ENCODE results near the gene SIX2. TPM values are rescaled to one million over a fixed set of nuclear protein-coding genes. Genes with fewer than 3 reads are reported as not detected.

SIX2 gene
- total and polyA plus RNA-seq, 4 donors: not detected

- Histone ChIP-seq H3K36me3 (ENCODE audit: control insufficient read depth in 4 of 4, insufficient read depth in 3 of 4, low read depth in 1 of 4, low read length in 3 of 4) (no peaks in the 10 kb centered on the region), H3K4me1 (ENCODE audit: control insufficient read depth in 4 of 4, insufficient read depth in 4 of 4, low read length in 3 of 4) (no peaks in the 10 kb centered on the region), H3K9me3 (ENCODE audit: control insufficient read depth in 4 of 4, low read length in 3 of 4) (no peaks in the 10 kb centered on the region), H3K27me3 (ENCODE audit: control insufficient read depth in 4 of 4, insufficient read depth in 4 of 4, low read length in 3 of 4) (peaks cover 0 to 5% (median 3%) of the 10 kb centered on the region in 4 donors), H3K4me3 (ENCODE audit: low read depth in 1 of 3, low read length in 3 of 3) (no peak overlapping the region), H3K9ac (ENCODE audit: low read depth in 1 of 2, low read length in 2 of 2) (no peak overlapping the region), H3K27ac (ENCODE audit: low read depth in 1 of 2, low read length in 2 of 2) (no peak overlapping the region)
- WGBS: 87% methylated on average over 5 of the region's 5 CpGs
- TF ChIP-seq MAX (IDR thresholded peaks at IDR 0.05) (no peak), GABPA (IDR thresholded peaks at IDR 0.05 in 1 of 2, conservative IDR thresholded peaks at IDR 0.05 in 1 of 2) (no peak), NR2F2 (IDR thresholded peaks at IDR 0.05) (no peak), RAD21 (IDR thresholded peaks at IDR 0.05) (no peak), HNF4G (IDR thresholded peaks at IDR 0.05) (no peak), FOXA2 (IDR thresholded peaks at IDR 0.05) (no peak)
- TF ChIP-seq, protein P1, sequence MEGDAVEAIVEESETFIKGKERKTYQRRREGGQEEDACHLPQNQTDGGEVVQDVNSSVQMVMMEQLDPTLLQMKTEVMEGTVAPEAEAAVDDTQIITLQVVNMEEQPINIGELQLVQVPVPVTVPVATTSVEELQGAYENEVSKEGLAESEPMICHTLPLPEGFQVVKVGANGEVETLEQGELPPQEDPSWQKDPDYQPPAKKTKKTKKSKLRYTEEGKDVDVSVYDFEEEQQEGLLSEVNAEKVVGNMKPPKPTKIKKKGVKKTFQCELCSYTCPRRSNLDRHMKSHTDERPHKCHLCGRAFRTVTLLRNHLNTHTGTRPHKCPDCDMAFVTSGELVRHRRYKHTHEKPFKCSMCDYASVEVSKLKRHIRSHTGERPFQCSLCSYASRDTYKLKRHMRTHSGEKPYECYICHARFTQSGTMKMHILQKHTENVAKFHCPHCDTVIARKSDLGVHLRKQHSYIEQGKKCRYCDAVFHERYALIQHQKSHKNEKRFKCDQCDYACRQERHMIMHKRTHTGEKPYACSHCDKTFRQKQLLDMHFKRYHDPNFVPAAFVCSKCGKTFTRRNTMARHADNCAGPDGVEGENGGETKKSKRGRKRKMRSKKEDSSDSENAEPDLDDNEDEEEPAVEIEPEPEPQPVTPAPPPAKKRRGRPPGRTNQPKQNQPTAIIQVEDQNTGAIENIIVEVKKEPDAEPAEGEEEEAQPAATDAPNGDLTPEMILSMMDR (IDR thresholded peaks at IDR 0.05; ENCODE audit: low read depth, low read length, missing input control): no peak
- TF ChIP-seq, protein P2, sequence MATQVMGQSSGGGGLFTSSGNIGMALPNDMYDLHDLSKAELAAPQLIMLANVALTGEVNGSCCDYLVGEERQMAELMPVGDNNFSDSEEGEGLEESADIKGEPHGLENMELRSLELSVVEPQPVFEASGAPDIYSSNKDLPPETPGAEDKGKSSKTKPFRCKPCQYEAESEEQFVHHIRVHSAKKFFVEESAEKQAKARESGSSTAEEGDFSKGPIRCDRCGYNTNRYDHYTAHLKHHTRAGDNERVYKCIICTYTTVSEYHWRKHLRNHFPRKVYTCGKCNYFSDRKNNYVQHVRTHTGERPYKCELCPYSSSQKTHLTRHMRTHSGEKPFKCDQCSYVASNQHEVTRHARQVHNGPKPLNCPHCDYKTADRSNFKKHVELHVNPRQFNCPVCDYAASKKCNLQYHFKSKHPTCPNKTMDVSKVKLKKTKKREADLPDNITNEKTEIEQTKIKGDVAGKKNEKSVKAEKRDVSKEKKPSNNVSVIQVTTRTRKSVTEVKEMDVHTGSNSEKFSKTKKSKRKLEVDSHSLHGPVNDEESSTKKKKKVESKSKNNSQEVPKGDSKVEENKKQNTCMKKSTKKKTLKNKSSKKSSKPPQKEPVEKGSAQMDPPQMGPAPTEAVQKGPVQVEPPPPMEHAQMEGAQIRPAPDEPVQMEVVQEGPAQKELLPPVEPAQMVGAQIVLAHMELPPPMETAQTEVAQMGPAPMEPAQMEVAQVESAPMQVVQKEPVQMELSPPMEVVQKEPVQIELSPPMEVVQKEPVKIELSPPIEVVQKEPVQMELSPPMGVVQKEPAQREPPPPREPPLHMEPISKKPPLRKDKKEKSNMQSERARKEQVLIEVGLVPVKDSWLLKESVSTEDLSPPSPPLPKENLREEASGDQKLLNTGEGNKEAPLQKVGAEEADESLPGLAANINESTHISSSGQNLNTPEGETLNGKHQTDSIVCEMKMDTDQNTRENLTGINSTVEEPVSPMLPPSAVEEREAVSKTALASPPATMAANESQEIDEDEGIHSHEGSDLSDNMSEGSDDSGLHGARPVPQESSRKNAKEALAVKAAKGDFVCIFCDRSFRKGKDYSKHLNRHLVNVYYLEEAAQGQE (IDR thresholded peaks at IDR 0.05): no peak
- DNase-seq (ENCODE audit: low spot score): no peak
Measured at GRCh38 chr2:44962176-44962695, 47.0 kb downstream of the SIX2 start.

- H3K9ac ChIP-seq (ENCODE audit: low read depth in 1 of 2, low read length in 2 of 2): no peak overlapping the region
- no peak for DNase-seq (ENCODE audit: low spot score)
- WGBS: 77% methylated on average over 5 of the region's 5 CpGs
- H3K4me1 ChIP-seq (ENCODE audit: control insufficient read depth in 4 of 4, insufficient read depth in 4 of 4, low read length in 3 of 4): peaks cover 0 to 5% (median 2%) of the 10 kb centered on the region in 4 donors
- H3K27me3 ChIP-seq (ENCODE audit: control insufficient read depth in 4 of 4, insufficient read depth in 4 of 4, low read length in 3 of 4): peaks cover 0 to 5% (median 3%) of the 10 kb centered on the region in 4 donors
- no peaks in the 10 kb centered on the region for H3K36me3 ChIP-seq (ENCODE audit: control insufficient read depth in 4 of 4, insufficient read depth in 3 of 4, low read depth in 1 of 4, low read length in 3 of 4)
- no peak for TF ChIP-seq ZBTB33 (IDR thresholded peaks at IDR 0.05)
- no peak for TF ChIP-seq NR2F2 (IDR thresholded peaks at IDR 0.05)
- TF ChIP-seq HNF4G (IDR thresholded peaks at IDR 0.05): no peak
- no peak for TF ChIP-seq GABPA (IDR thresholded peaks at IDR 0.05 in 1 of 2, conservative IDR thresholded peaks at IDR 0.05 in 1 of 2)
- TF ChIP-seq HNF4A (conservative IDR thresholded peaks at IDR 0.05): no peak
- TF ChIP-seq YY1 (IDR thresholded peaks at IDR 0.05): no peak
- TF ChIP-seq, protein P2 (IDR thresholded peaks at IDR 0.05): no peak
- TF ChIP-seq, protein P1 (IDR thresholded peaks at IDR 0.05; ENCODE audit: low read depth, low read length, missing input control): no peak
- no peak for TF ChIP-seq MAX (IDR thresholded peaks at IDR 0.05)
- TF ChIP-seq, protein P3, sequence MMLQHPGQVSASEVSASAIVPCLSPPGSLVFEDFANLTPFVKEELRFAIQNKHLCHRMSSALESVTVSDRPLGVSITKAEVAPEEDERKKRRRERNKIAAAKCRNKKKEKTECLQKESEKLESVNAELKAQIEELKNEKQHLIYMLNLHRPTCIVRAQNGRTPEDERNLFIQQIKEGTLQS (IDR thresholded peaks at IDR 0.05): no peak
- TF ChIP-seq EGR1 (IDR thresholded peaks at IDR 0.05; ENCODE audit: low read depth in 2 of 2): no peak
- TF ChIP-seq FOXA1 (IDR thresholded peaks at IDR 0.05): no peak
- TF ChIP-seq FOXA2 (IDR thresholded peaks at IDR 0.05): no peak
- H3K27ac ChIP-seq (ENCODE audit: low read depth in 1 of 2, low read length in 2 of 2): no peak overlapping the region
- H3K4me3 ChIP-seq (ENCODE audit: low read depth in 1 of 3, low read length in 3 of 3): no peak overlapping the region
- H3K9me3 ChIP-seq (ENCODE audit: control insufficient read depth in 4 of 4, low read length in 3 of 4): no peaks in the 10 kb centered on the region
Measured at GRCh38 chr2:44960871-44961270, 48.4 kb downstream of the SIX2 start.
